ENCODE data around the gene MAMDC4. TPM values are rescaled to one million over a fixed set of nuclear protein-coding genes. Genes with fewer than 3 reads are reported as not detected.

Gene MAMDC4
- total RNA-seq, 1 donor from 2014 or later = 6.1 TPM

- CTCF ChIA-PET = no interaction called here
- Mint-ChIP-seq H3K27ac (peak overlapping the region; percentile 74), H3K9me3 (no peaks in the 10 kb centered on the region), H3K36me3 (ENCODE audit: low read depth) (peaks cover 69% of the 10 kb centered on the region), H3K4me1 (peaks cover 37% of the 10 kb centered on the region), H3K27me3 (no peaks in the 10 kb centered on the region), H3K4me3 (no peak overlapping the region)
- TF ChIP-seq CTCF (IDR thresholded peaks at IDR 0.05) = no peak
- intact Hi-C loops (cut with micrococcal nuclease) = no loop called here
- POLR2A ChIA-PET = interaction anchor here (0.6 to 1.7 kb wide), 3 partner anchors 14 to 179 kb away, joined by 3 to 7 read pairs (median 3); partner anchors contain the start of gene TRAF2
- ATAC-seq (ENCODE audit: low read depth) = no peak
- no peak for DNase-seq
Measured at GRCh38 chr9:136907011-136907914, 55.1 kb downstream of the MAMDC4 start.

Other genes with a start within 250 kb of the MAMDC4 start
- gene EGFL7, start 189.4 kb upstream of the MAMDC4 start, total RNA-seq = not detected in 2 replicates
- 16.6 and 17.1 TPM in 2 replicates for gene AGPAT2, start 164.9 kb upstream of the MAMDC4 start, total RNA-seq
- gene DIPK1B, start 139.8 kb upstream of the MAMDC4 start, total RNA-seq = 1.5 and 2.2 TPM in 2 replicates
- 13.7 and 15.9 TPM in 2 replicates for gene LCN10, start 109.4 kb upstream of the MAMDC4 start, total RNA-seq
- not detected in 2 replicates for gene LCN6, start 103.8 kb upstream of the MAMDC4 start, total RNA-seq
- gene LCN8, start 94.1 kb upstream of the MAMDC4 start, total RNA-seq = 5.3 and 6.9 TPM in 2 replicates
- not detected in 2 replicates for gene LCN15, start 87.8 kb upstream of the MAMDC4 start, total RNA-seq
- 34.9 and 35.8 TPM in 2 replicates for gene TMEM141, start 61.0 kb upstream of the MAMDC4 start, total RNA-seq
- gene CCDC183, start 56.0 kb upstream of the MAMDC4 start, total RNA-seq = not detected in 2 replicates
- 70.1 and 75.0 TPM in 2 replicates for gene RABL6, start 44.4 kb upstream of the MAMDC4 start, total RNA-seq
- 1.0 and 1.6 TPM in 2 replicates for gene AJM1, start 9.9 kb upstream of the MAMDC4 start, total RNA-seq
- 58.8 and 64.6 TPM in 2 replicates for gene PHPT1, start 2.9 kb upstream of the MAMDC4 start, total RNA-seq
- gene EDF1, start 14.0 kb downstream of the MAMDC4 start, total RNA-seq = 282 and 298 TPM in 2 replicates
- 49.7 and 58.2 TPM in 2 replicates for gene TRAF2, start 34.2 kb downstream of the MAMDC4 start, total RNA-seq
- 81.5 and 82.1 TPM in 2 replicates for gene FBXW5, start 92.4 kb downstream of the MAMDC4 start, total RNA-seq
- 0.69 and 3.4 TPM in 2 replicates for gene C8G, start 92.9 kb downstream of the MAMDC4 start, total RNA-seq
- 2.4 TPM in 2 replicates for gene LCN12, start 99.9 kb downstream of the MAMDC4 start, total RNA-seq
- gene PTGDS, start 125.2 kb downstream of the MAMDC4 start, total RNA-seq = not detected in 2 replicates
- gene LCNL1, start 130.6 kb downstream of the MAMDC4 start, total RNA-seq = not detected in 2 replicates
- gene PAXX, start 140.1 kb downstream of the MAMDC4 start, total RNA-seq = 43.4 and 47.8 TPM in 2 replicates
- not detected in 2 replicates for gene CLIC3, start 144.2 kb downstream of the MAMDC4 start, total RNA-seq
- 4.5 and 7.5 TPM in 2 replicates for gene ABCA2, start 175.9 kb downstream of the MAMDC4 start, total RNA-seq
- gene FUT7, start 179.7 kb downstream of the MAMDC4 start, total RNA-seq = 3.9 and 5.0 TPM in 2 replicates
- gene NPDC1, start 193.8 kb downstream of the MAMDC4 start, total RNA-seq = 0.18 TPM in 1 of 2 replicates, not detected in the other
- gene ENTPD2, start 201.7 kb downstream of the MAMDC4 start, total RNA-seq = not detected in 2 replicates
- gene SAPCD2, start 218.2 kb downstream of the MAMDC4 start, total RNA-seq = 0.80 and 0.81 TPM in 2 replicates
- 13.4 and 17.2 TPM in 2 replicates for gene UAP1L1, start 225.2 kb downstream of the MAMDC4 start, total RNA-seq
- gene MAN1B1, start 234.6 kb downstream of the MAMDC4 start, total RNA-seq = 33.6 and 37.7 TPM in 2 replicates